Measurements from ENCODE around the gene PANK4.
"Not testable (repeated sequence)": the region's sequence is repeated elsewhere in the genome, so short reads cannot be mapped to it uniquely, and the experiment has no call there.

Gene PANK4

DNA sequence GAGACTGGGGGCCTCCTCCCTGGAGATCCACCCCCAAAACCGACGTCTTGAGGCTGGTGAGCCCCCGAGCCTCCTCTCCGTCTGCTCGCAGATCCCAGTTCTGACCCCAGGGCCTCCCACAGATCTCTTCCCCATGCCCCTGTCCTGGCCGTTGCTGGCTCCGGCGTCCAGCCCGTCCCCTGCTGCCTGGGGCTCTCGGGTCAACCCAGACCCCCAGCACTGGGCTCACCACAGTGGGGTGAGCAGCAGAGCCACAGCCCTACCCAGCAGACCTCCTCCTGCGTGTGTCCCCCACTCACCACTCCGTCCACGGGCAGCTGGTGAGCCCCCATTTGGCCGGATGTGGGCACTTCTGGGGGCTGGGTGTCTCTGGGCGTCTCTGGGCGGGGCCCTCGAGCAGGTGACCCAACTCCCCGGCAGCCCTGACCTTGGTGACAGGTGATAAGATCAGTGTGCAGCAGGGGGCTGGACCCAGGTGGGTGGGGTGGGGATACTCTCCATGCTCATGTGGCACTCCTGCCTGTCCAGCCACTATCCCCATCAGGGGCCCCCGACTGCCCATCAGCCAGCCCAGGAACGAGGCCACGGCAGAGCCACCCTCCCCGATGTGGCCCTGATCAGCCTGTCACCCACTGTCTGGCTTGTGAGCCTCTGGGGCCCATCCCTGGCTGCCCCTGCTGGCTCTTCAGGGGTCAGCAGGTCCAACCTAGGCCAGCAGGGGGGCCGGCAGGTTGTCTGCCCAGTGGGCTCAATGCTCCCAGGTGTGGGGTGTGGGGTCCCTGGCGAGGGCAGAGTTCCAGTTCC lies 30.5 kb upstream of the PANK4 start:
- no peaks in the 10 kb centered on the region for H3K9me3 ChIP-seq (ENCODE audit: insufficient read depth, low read depth, low read length)
- no peak overlapping the region for H3K4me3 ChIP-seq (ENCODE audit: low read length)
- H3K9ac ChIP-seq (ENCODE audit: low read depth, low read length), result no peak overlapping the region
- no peak overlapping the region for H3K27ac ChIP-seq (ENCODE audit: low read length)
- H3K4me1 ChIP-seq (ENCODE audit: insufficient read depth, low read length), result no peaks in the 10 kb centered on the region
- no peaks in the 10 kb centered on the region for H3K27me3 ChIP-seq (ENCODE audit: insufficient read depth, low read length)
- no peaks in the 10 kb centered on the region for H3K36me3 ChIP-seq (ENCODE audit: insufficient read depth, low read depth, low read length)

DNA sequence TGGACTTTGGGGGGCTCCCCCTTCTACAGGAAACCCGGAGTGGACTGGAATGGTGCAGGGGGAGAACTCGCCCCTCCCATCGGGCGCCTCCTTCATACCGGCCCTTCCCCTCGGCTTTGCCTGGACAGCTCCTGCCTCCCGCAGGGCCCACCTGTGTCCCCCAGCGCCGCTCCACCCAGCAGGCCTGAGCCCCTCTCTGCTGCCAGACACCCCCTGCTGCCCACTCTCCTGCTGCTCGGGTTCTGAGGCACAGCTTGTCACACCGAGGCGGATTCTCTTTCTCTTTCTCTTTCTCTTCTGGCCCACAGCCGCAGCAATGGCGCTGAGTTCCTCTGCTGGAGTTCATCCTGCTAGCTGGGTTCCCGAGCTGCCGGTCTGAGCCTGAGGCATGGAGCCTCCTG lies 29.9 kb upstream of the PANK4 start, which contains the start of gene TNFRSF14:
Gene TNFRSF14 (plus strand): TSS at position 95 of the 401 bp plus-strand sequence. CDS start 294 bp downstream, at position 389.
- no peak within 1 kb of the TSS for H3K27ac ChIP-seq (ENCODE audit: low read length)
- H3K36me3 ChIP-seq (ENCODE audit: insufficient read depth, low read depth, low read length), result no peaks in the 10 kb centered on the region
- H3K4me1 ChIP-seq (ENCODE audit: insufficient read depth, low read length), result no peaks in the 10 kb centered on the region
- H3K9ac ChIP-seq (ENCODE audit: low read depth, low read length), result no peak within 1 kb of the TSS
- H3K9me3 ChIP-seq (ENCODE audit: insufficient read depth, low read depth, low read length), result no peaks in the 10 kb centered on the region
- no peaks in the 10 kb centered on the region for H3K27me3 ChIP-seq (ENCODE audit: insufficient read depth, low read length)
- H3K4me3 ChIP-seq (ENCODE audit: low read length), result no peak within 1 kb of the TSS

DNA sequence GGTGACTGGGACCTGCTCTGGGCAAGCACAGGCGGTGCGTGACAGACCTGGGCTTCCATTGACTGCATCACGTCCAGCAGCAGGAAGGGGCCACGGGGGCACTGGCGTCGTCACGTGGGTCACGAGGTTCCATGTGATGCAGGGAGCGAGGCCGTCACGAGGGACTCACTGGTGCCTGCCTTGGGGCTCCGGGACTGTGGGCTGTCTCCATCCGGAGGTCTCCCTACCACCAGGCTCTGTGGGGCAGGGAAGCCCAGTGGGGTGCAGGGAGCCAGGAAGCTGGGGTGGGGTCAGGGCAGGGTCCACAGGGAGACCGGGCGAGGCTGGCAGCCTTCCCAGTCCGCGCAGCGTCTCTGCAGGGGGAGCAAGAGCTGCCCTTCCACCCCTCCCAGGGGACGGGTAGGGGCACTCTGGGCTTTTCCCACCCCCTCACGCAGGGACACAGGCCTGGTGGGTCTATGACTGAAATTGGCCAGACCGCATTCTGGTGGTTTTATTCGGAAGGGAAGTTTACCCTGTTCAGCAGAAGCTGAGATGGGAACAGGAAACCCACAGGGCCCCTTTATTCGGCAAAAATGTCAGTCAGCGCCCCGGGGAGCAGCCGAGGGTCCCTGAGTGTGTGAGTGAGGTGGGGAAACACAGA lies 29.4 kb upstream of the PANK4 start:
- Histone ChIP-seq H3K4me1 (ENCODE audit: insufficient read depth, low read length) (no peaks in the 10 kb centered on the region), H3K9me3 (ENCODE audit: insufficient read depth, low read depth, low read length) (no peaks in the 10 kb centered on the region), H3K4me3 (ENCODE audit: low read length) (no peak overlapping the region), H3K27ac (ENCODE audit: low read length) (no peak overlapping the region), H3K27me3 (ENCODE audit: insufficient read depth, low read length) (no peaks in the 10 kb centered on the region), H3K9ac (ENCODE audit: low read depth, low read length) (no peak overlapping the region), H3K36me3 (ENCODE audit: insufficient read depth, low read depth, low read length) (no peaks in the 10 kb centered on the region)

DNA sequence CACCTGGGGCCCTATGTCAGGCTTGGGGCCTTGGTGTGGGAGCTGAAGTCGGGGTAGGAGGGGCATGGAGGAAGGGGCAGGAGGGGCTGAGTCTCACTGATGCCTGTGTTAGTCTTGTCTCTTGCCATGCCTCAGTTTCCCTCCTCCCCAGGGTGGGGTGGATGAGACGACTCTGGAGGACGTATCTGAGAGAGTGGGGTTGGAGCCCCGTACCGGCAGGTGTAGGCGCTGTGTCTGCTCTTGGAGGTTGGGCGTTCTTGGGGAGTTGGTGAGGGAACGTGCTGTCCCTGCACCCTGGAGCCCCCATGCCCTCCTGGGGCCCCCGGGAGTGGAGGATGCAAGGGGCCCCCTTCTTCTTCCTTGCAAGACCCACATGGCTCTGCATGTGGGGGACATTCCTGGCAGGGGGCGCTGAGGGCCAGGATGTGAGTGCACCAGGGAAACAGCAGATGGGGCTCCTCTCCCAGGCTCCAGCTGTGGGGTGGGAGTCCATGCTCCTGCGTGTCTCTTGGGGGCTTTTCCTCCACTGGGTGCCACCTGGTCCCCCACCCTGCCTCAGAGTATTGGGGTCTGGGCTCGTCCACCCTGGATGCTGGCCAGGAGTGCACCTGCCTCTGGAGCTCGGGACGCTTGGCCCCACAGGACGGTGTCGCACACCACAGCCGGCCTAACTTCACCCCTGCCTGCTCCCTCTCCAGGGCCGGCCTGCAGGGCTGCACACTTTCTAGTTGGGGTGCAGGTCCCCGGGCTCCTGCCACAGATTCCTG lies 28.4 kb upstream of the PANK4 start:
- H3K4me1 ChIP-seq (ENCODE audit: insufficient read depth, low read length), result no peaks in the 10 kb centered on the region
- H3K9ac ChIP-seq (ENCODE audit: low read depth, low read length), result no peak overlapping the region
- H3K4me3 ChIP-seq (ENCODE audit: low read length), result no peak overlapping the region
- H3K9me3 ChIP-seq (ENCODE audit: insufficient read depth, low read depth, low read length), result no peaks in the 10 kb centered on the region
- no peaks in the 10 kb centered on the region for H3K27me3 ChIP-seq (ENCODE audit: insufficient read depth, low read length)
- no peak overlapping the region for H3K27ac ChIP-seq (ENCODE audit: low read length)
- H3K36me3 ChIP-seq (ENCODE audit: insufficient read depth, low read depth, low read length), result no peaks in the 10 kb centered on the region

DNA sequence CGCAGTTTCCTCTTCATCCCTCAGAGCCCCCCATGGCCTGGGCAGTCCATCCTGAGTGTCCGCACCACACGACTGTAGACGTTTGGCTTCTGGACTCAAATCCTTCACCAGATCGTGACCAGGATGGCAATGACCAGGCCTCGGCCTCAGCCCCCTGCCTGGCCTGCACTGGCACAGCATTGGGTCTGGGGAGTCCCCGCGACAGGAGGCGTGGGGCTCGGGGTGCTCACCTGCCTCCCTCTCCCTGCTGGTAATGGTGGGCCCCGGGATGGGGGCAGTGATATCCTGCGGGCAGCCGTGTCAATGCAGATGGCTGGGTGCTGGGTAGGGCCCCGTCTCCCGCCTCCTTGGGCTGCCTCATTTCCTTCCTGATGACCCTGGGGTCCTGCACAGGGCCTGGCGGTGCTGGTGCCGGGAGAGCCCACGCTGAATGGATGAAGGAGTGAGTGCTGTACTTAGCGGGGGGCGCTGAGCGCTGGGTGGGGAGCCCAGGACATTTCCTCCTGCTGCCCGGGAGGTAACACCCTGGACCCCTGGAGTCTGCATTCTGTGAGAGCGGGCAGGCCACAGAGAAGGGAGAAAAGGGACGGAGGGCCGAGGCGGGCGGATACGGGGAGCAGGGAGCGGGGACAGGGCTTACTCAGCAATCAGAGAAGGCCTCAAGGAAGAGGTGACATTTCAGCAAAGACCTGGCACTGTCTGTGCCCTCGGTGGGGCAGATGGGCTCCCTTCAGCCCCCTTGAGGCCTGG lies 27.6 kb upstream of the PANK4 start:
- Histone ChIP-seq H3K9me3 (ENCODE audit: insufficient read depth, low read depth, low read length) (no peaks in the 10 kb centered on the region), H3K4me1 (ENCODE audit: insufficient read depth, low read length) (no peaks in the 10 kb centered on the region), H3K27ac (ENCODE audit: low read length) (no peak overlapping the region), H3K36me3 (ENCODE audit: insufficient read depth, low read depth, low read length) (no peaks in the 10 kb centered on the region), H3K27me3 (ENCODE audit: insufficient read depth, low read length) (no peaks in the 10 kb centered on the region), H3K4me3 (ENCODE audit: low read length) (no peak overlapping the region), H3K9ac (ENCODE audit: low read depth, low read length) (no peak overlapping the region)

DNA sequence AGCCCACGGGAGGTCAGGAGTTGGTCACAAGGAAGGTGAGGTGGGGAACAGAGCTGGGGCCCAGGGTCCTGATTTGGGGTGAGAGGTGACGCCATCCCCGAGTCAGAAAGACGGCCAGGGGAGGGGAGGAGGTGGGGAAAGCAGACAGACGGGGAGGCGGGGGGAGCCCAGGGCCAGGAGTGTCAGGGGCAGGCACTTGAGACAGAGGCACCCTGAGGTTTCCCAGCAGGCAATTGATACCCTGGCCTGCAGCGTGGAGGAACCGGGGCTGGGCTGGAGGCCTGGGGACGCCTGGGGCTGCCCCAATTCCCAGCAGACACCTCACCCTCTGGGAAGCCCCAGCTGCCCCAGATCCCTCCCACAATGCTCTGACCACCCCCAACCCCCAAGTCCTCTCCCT lies 26.7 kb upstream of the PANK4 start:
- H3K9me3 ChIP-seq (ENCODE audit: insufficient read depth, low read depth, low read length); H3K4me3 ChIP-seq (ENCODE audit: low read length); H3K27me3 ChIP-seq (ENCODE audit: insufficient read depth, low read length); H3K4me1 ChIP-seq (ENCODE audit: insufficient read depth, low read length); H3K36me3 ChIP-seq (ENCODE audit: insufficient read depth, low read depth, low read length); H3K27ac ChIP-seq (ENCODE audit: low read length); H3K9ac ChIP-seq (ENCODE audit: low read depth, low read length): not testable (repeated sequence)

DNA sequence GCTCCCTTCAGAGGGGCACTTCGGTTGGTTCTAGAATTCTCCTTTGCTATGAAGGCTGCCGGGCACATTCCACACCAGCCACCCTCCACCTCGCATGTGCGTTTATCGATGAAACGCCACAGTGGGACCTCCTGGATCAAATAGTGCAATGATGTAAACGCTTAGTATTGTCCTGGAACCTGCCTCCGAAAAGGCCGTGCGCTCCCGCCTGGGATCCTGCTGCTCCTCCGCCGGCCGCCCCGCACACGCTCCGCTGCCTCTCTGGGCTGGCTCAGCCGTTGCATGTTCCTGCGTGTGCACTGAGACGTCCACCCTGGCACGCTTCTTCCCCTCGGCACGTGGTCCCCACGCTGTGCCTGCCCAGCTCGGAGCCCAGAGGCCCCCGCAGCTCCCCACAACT lies 25.8 kb upstream of the PANK4 start:
- Histone ChIP-seq H3K27me3 (ENCODE audit: insufficient read depth, low read length) (no peaks in the 10 kb centered on the region), H3K4me3 (ENCODE audit: low read length) (no peak overlapping the region), H3K9ac (ENCODE audit: low read depth, low read length) (no peak overlapping the region), H3K9me3 (ENCODE audit: insufficient read depth, low read depth, low read length) (no peaks in the 10 kb centered on the region), H3K36me3 (ENCODE audit: insufficient read depth, low read depth, low read length) (no peaks in the 10 kb centered on the region), H3K27ac (ENCODE audit: low read length) (no peak overlapping the region), H3K4me1 (ENCODE audit: insufficient read depth, low read length) (peaks cover 6% of the 10 kb centered on the region; the same call in 1 of the 2 replicates)

DNA sequence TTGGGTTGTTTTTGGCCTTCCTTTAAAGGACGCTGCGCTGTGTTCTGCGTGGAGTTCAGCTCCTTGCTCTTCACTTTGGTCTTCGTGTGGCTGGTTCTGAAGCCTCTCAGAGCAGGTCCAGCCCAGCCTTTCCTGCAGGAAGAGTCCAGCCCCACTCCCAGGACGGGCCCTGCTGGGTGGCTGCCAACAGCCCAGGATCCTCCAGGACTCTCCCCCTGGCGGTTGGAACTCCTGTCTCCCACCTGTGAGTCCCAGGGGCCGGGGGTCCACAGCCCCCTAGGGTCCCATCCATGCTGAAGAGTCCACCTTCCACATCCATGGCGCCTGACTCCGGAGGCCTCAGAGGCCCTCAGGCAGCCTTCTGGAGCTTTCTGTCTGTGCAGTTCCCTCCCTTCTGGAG lies 25.1 kb upstream of the PANK4 start:
- H3K4me3 ChIP-seq (ENCODE audit: low read length); H3K9me3 ChIP-seq (ENCODE audit: insufficient read depth, low read depth, low read length); H3K9ac ChIP-seq (ENCODE audit: low read depth, low read length); H3K36me3 ChIP-seq (ENCODE audit: insufficient read depth, low read depth, low read length); H3K27me3 ChIP-seq (ENCODE audit: insufficient read depth, low read length); H3K4me1 ChIP-seq (ENCODE audit: insufficient read depth, low read length); H3K27ac ChIP-seq (ENCODE audit: low read length): not testable (repeated sequence)

DNA sequence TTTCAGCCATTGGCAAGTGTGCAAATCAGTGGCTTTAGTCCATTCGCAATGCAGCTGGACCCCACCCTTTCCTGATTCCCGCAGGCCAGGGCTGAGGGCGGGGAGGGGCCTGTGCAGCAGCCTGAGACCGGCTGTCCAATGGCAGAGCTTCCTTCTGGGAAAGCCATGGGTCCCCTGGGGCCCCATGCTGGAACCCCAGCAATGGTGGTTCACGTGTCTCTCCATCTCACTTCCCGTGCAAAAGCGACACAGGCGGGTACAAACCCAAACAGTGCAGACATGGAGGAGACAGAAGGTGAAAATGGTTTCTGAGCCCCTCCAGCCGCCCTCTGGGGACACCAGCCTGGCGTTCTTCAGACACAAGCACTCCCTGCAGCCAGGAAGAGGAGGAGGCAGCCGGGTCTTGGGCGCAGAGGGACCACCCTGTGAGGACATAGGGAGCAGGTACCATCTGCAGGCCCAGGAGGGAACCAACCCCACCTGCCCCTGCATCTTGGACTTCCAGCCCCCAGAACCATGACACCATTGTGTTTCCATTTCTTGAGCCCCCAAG lies 24.0 kb upstream of the PANK4 start:
- H3K27me3 ChIP-seq (ENCODE audit: insufficient read depth, low read length); H3K9ac ChIP-seq (ENCODE audit: low read depth, low read length); H3K9me3 ChIP-seq (ENCODE audit: insufficient read depth, low read depth, low read length); H3K36me3 ChIP-seq (ENCODE audit: insufficient read depth, low read depth, low read length); H3K4me1 ChIP-seq (ENCODE audit: insufficient read depth, low read length); H3K4me3 ChIP-seq (ENCODE audit: low read length); H3K27ac ChIP-seq (ENCODE audit: low read length): not testable (repeated sequence)

DNA sequence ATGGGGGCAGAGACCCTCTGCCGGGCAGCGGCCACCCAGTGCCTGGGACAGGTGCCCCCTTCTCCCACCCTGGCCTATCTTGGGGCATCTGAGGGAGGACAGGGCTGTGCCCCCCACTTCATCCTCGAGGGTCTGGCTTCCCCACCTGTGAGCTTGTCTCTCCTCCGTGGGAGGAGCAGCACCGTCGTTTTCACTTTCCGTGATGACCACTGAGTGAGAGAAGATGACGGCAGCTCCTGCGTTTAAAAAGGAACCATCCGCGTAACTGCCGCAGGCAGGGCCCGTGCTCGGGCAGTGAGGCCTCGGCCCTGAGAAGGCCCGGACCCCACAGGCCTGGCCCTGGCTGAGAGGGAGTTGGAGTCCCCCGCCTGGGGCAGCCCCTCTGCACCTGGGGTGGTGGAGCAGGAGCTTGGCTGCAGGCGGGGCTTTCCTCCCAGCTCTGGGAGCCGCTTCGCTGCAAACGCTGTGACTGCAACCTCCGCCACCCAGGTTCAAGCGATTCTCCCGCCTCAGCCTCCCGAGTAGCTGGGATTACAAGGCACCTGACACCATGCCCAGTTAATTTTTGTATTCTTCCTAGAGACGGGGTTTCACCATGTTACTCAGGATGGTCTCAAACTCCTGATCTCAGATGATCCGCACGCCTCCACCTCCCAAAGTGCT lies 23.1 kb upstream of the PANK4 start:
- not testable (repeated sequence) for H3K27ac ChIP-seq (ENCODE audit: low read length); H3K9me3 ChIP-seq (ENCODE audit: insufficient read depth, low read depth, low read length); H3K4me1 ChIP-seq (ENCODE audit: insufficient read depth, low read length); H3K9ac ChIP-seq (ENCODE audit: low read depth, low read length); H3K4me3 ChIP-seq (ENCODE audit: low read length); H3K27me3 ChIP-seq (ENCODE audit: insufficient read depth, low read length); H3K36me3 ChIP-seq (ENCODE audit: insufficient read depth, low read depth, low read length)

All from iPS-20b (cell line).